Measurements from ENCODE around the gene LRRC4C. TPM values are rescaled to one million over a fixed set of nuclear protein-coding genes. Genes with fewer than 3 reads are reported as not detected.

LRRC4C gene
- total RNA-seq, 1 donor from 2014 or later = not detected

- intact Hi-C loops (cut with DNase I) = no loop called here
- Histone ChIP-seq H3K27me3 (no peaks in the 10 kb centered on the region), H3K4me3 (no peak overlapping the region), H3K4me1 (no peaks in the 10 kb centered on the region), H3K36me3 (no peaks in the 10 kb centered on the region), H3K9me3 (no peaks in the 10 kb centered on the region), H3K27ac (no peak overlapping the region)
- TF ChIP-seq CTCF (IDR thresholded peaks at IDR 0.05) = no peak
- DNase-seq (ENCODE audit: low spot score in 2 of 2) = no peak
These were observed 44.5 kb downstream of the LRRC4C start for GRCh38 chr11:41414771-41415440.

DNA sequence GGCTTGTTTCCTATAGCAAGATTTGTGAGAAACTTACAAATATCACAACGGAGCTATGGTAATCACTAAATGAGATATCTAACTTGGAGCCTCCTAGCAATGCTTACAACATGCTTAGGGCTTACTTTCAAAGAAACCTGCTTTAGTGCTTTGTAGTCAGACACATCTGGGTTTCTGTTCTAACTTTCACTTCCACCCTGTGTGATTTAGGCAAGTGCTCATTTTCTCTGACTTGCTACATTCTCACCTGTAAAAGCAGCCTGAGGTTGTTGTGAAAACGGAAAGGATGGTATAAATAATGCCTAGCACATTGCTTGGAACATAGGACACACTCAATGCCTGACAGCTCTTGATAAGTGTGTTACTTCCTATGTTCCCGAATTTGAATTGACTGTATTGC, 45.6 kb downstream of the LRRC4C start:
- no peaks in the 10 kb centered on the region for H3K4me1 ChIP-seq
- H3K27ac ChIP-seq = no peak overlapping the region
- no peaks in the 10 kb centered on the region for H3K27me3 ChIP-seq
- no peaks in the 10 kb centered on the region for H3K36me3 ChIP-seq
- TF ChIP-seq CTCF (IDR thresholded peaks at IDR 0.05) = no peak
- no peaks in the 10 kb centered on the region for H3K9me3 ChIP-seq
- intact Hi-C loops (cut with DNase I) = no loop called here
- no peak overlapping the region for H3K4me3 ChIP-seq
- no peak for DNase-seq (ENCODE audit: low spot score in 2 of 2)

DNA sequence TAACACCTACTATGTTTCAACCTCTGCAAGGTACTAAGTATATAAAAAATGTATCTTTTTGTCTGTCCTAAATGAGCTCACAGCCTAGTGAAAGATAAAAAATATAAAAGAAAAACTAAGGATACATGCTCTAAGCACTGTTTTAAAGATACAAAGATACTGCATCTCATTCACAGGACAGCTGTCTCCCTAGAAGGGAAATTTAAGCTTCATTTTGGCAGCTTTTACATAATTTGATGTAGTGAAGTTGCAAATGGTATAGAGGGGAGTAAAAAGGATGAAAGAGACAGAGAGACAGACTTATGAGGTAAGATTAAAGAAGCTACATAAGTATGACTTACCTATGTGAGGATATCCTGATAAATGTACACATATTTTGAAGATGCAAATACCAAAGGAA, 53.6 kb downstream of the LRRC4C start:
- Histone ChIP-seq H3K27ac (no peak overlapping the region), H3K4me3 (no peak overlapping the region), H3K9me3 (no peaks in the 10 kb centered on the region), H3K27me3 (no peaks in the 10 kb centered on the region), H3K36me3 (no peaks in the 10 kb centered on the region), H3K4me1 (no peaks in the 10 kb centered on the region)
- no peak for DNase-seq (ENCODE audit: low spot score in 2 of 2)
- intact Hi-C loops (cut with DNase I) = no loop called here
- TF ChIP-seq CTCF (IDR thresholded peaks at IDR 0.05) = no peak

DNA sequence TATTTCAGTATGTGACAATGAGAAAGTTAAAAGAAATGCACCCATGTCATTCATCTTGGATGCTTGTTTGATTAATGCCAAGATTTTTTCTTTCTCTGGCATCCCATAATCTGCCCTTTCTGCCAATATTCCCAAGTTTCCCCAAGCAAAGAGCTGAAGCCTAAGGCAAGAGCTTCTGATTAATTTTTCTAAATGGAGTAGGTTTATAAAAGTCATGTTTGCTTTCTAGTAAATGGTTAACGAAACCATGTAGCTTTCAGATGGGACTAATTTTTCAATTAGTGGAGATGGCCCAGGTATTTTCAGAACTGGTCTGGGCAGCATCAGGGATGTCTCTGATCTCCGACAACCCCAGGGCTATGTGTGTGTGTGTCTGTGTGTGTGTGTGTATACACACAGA, 55.3 kb downstream of the LRRC4C start:
- TF ChIP-seq CTCF (IDR thresholded peaks at IDR 0.05) = no peak
- intact Hi-C loops (cut with DNase I) = no loop called here
- no peak for DNase-seq (ENCODE audit: low spot score in 2 of 2)

GRCh38 chr11:41403458-41403857, 56.0 kb downstream of the LRRC4C start:
- intact Hi-C loops (cut with DNase I) = no loop called here
- H3K27ac ChIP-seq = no peak overlapping the region
- no peaks in the 10 kb centered on the region for H3K27me3 ChIP-seq
- no peak for TF ChIP-seq CTCF (IDR thresholded peaks at IDR 0.05)
- H3K4me1 ChIP-seq = no peaks in the 10 kb centered on the region
- no peaks in the 10 kb centered on the region for H3K36me3 ChIP-seq
- H3K9me3 ChIP-seq = no peaks in the 10 kb centered on the region
- no peak overlapping the region for H3K4me3 ChIP-seq
- no peak for DNase-seq (ENCODE audit: low spot score in 2 of 2)

More for the DNA sequence above, 55.3 kb downstream of the LRRC4C start:
- Histone ChIP-seq H3K27ac (no peak overlapping the region), H3K4me3 (no peak overlapping the region), H3K36me3 (no peaks in the 10 kb centered on the region), H3K27me3 (no peaks in the 10 kb centered on the region), H3K9me3 (no peaks in the 10 kb centered on the region), H3K4me1 (no peaks in the 10 kb centered on the region)

All from ascending aorta (tissue), 2 donors.